OCI-LY7 (cell line): Measurements from ENCODE around the gene MRGPRE.

Experiments used
- CTCF ChIP-seq: fragments of 200-600 bp; sonication (generic); conservative IDR thresholded peaks from 2 replicates; pipeline ENCODE4 v1.5.1; 2014; ENCODE audit warnings: mild to moderate bottlenecking, antibody characterized with exemption, low read length, moderate library complexity, mixed read lengths
- EZH2phosphoT487 ChIP-seq: fragments of 200-600 bp; sonication (generic); IDR thresholded peaks from 2 replicates; pipeline ENCODE4 v1.6.1; 2018; ENCODE audit warnings: low read depth, borderline replicate concordance, mild to moderate bottlenecking, mixed run types, antibody characterized with exemption, low read length, moderate library complexity, mixed read lengths

GRCh38 chr11:3195251-3196160, 36.7 kb downstream of the MRGPRE start:
- TF ChIP-seq CTCF (peak; percentile 32; the same call in 1 of the 2 replicates), EZH2phosphoT487 (no peak)
